Measurements from ENCODE around the gene TIMM44. TPM values are rescaled to one million over a fixed set of nuclear protein-coding genes. Genes with fewer than 3 reads are reported as not detected.
A peak's percentile ranks its signal among the peaks of the same experiment; 100 is the strongest.
"Not testable (repeated sequence)": the region's sequence is repeated elsewhere in the genome, so short reads cannot be mapped to it uniquely, and the experiment has no call there.

The TIMM44 gene
- total and polyA plus RNA-seq, 4 donors, result 25.5 to 74.8 (median 56.2) TPM

DNA sequence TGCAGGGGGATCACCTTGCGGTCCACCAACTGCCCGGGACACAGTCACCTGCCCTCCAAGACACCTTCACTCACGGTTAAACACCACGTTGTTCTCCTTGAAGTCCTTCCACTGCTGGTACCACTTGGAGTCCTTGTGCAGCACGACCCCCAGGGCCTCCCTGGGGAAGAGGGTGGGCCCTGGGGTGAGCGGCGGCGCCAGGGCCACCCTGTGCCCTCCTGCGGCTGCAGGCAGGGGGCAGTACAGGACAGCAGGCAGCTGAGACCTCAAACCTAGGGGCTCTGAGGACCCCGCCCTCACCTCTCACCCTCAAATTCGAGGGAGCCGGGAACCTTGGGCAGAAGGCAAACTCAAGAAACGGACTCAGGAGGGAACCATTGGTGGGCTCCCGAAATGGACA lies 10.1 kb downstream of the TIMM44 start:
- DNase-seq (ENCODE audit: low read depth in 4 of 6, low spot score in 6 of 6), result no peak
- WGBS (ENCODE audit: insufficient coverage), result 87% methylated on average over 13 of the region's 14 CpGs
- Histone ChIP-seq H3K27ac (ENCODE audit: low read depth, low read length) (no peak overlapping the region), H3K9me3 (ENCODE audit: control insufficient read depth, insufficient read depth, low read length) (no peaks in the 10 kb centered on the region), H3K4me1 (ENCODE audit: control insufficient read depth, insufficient read depth, low read length) (peaks cover 20% of the 10 kb centered on the region), H3K4me3 (ENCODE audit: low read depth, low read length) (no peak overlapping the region), H3K27me3 (ENCODE audit: control insufficient read depth, insufficient read depth, low read length) (no peaks in the 10 kb centered on the region), H3K36me3 (ENCODE audit: control insufficient read depth, insufficient read depth, low read length) (peaks cover 90% of the 10 kb centered on the region)

- no peak for DNase-seq (ENCODE audit: low read depth in 4 of 6, low spot score in 6 of 6)
- Histone ChIP-seq H3K27ac (ENCODE audit: low read depth, low read length) (no peak overlapping the region), H3K9me3 (ENCODE audit: control insufficient read depth, insufficient read depth, low read length) (no peaks in the 10 kb centered on the region), H3K36me3 (ENCODE audit: control insufficient read depth, insufficient read depth, low read length) (peaks cover 93% of the 10 kb centered on the region), H3K4me1 (ENCODE audit: control insufficient read depth, insufficient read depth, low read length) (peaks cover 25% of the 10 kb centered on the region), H3K27me3 (ENCODE audit: control insufficient read depth, insufficient read depth, low read length) (no peaks in the 10 kb centered on the region), H3K4me3 (ENCODE audit: low read depth, low read length) (no peak overlapping the region)
- 94% methylated on average over 8 of the region's 10 CpGs for WGBS (ENCODE audit: insufficient coverage)
Measured at GRCh38 chr19:7932930-7933300, 10.6 kb downstream of the TIMM44 start.

GRCh38 chr19:7932276-7932929 lies 11.1 kb downstream of the TIMM44 start:
- Histone ChIP-seq H3K9me3 (ENCODE audit: control insufficient read depth, insufficient read depth, low read length) (no peaks in the 10 kb centered on the region), H3K4me1 (ENCODE audit: control insufficient read depth, insufficient read depth, low read length) (peaks cover 30% of the 10 kb centered on the region), H3K36me3 (ENCODE audit: control insufficient read depth, insufficient read depth, low read length) (peaks cover 93% of the 10 kb centered on the region), H3K27me3 (ENCODE audit: control insufficient read depth, insufficient read depth, low read length) (no peaks in the 10 kb centered on the region), H3K4me3 (ENCODE audit: low read depth, low read length) (no peak overlapping the region), H3K27ac (ENCODE audit: low read depth, low read length) (no peak overlapping the region)
- DNase-seq (ENCODE audit: low read depth in 4 of 6, low spot score in 6 of 6), result no peak
- 95% methylated on average over 22 of the region's 32 CpGs for WGBS (ENCODE audit: insufficient coverage)

GRCh38 chr19:7931221-7932061 lies 12.0 kb downstream of the TIMM44 start:
- no peaks in the 10 kb centered on the region for H3K9me3 ChIP-seq (ENCODE audit: control insufficient read depth, insufficient read depth, low read length)
- no peak for DNase-seq (ENCODE audit: low read depth in 4 of 6, low spot score in 6 of 6)
- H3K36me3 ChIP-seq (ENCODE audit: control insufficient read depth, insufficient read depth, low read length), result peaks cover 94% of the 10 kb centered on the region
- H3K27ac ChIP-seq (ENCODE audit: low read depth, low read length), result no peak overlapping the region
- H3K27me3 ChIP-seq (ENCODE audit: control insufficient read depth, insufficient read depth, low read length), result no peaks in the 10 kb centered on the region
- 95% methylated on average over 36 of the region's 36 CpGs for WGBS (ENCODE audit: insufficient coverage)
- H3K4me1 ChIP-seq (ENCODE audit: control insufficient read depth, insufficient read depth, low read length), result peaks cover 40% of the 10 kb centered on the region
- no peak overlapping the region for H3K4me3 ChIP-seq (ENCODE audit: low read depth, low read length)

- DNase-seq (ENCODE audit: low read depth in 4 of 6, low spot score in 6 of 6), result no peak
- peaks cover 44% of the 10 kb centered on the region for H3K4me1 ChIP-seq (ENCODE audit: control insufficient read depth, insufficient read depth, low read length)
- H3K9me3 ChIP-seq (ENCODE audit: control insufficient read depth, insufficient read depth, low read length), result no peaks in the 10 kb centered on the region
- no peaks in the 10 kb centered on the region for H3K27me3 ChIP-seq (ENCODE audit: control insufficient read depth, insufficient read depth, low read length)
- no peak overlapping the region for H3K4me3 ChIP-seq (ENCODE audit: low read depth, low read length)
- H3K36me3 ChIP-seq (ENCODE audit: control insufficient read depth, insufficient read depth, low read length), result peaks cover 89% of the 10 kb centered on the region
- no peak overlapping the region for H3K27ac ChIP-seq (ENCODE audit: low read depth, low read length)
- WGBS (ENCODE audit: insufficient coverage), result 83% methylated on average over 6 of the region's 7 CpGs
Measured at GRCh38 chr19:7930765-7931164, 12.7 kb downstream of the TIMM44 start.

- not testable (repeated sequence) for H3K27ac ChIP-seq (ENCODE audit: low read depth, low read length); H3K27me3 ChIP-seq (ENCODE audit: control insufficient read depth, insufficient read depth, low read length); DNase-seq (ENCODE audit: low read depth in 4 of 6, low spot score in 6 of 6); H3K4me3 ChIP-seq (ENCODE audit: low read depth, low read length); H3K9me3 ChIP-seq (ENCODE audit: control insufficient read depth, insufficient read depth, low read length)
- peaks cover 44% of the 10 kb centered on the region for H3K4me1 ChIP-seq (ENCODE audit: control insufficient read depth, insufficient read depth, low read length)
- H3K36me3 ChIP-seq (ENCODE audit: control insufficient read depth, insufficient read depth, low read length), result peaks cover 81% of the 10 kb centered on the region
- WGBS (ENCODE audit: insufficient coverage), result 96% methylated on average over 9 of the region's 11 CpGs
Measured at GRCh38 chr19:7930030-7930429, 13.4 kb downstream of the TIMM44 start.

GRCh38 chr19:7928741-7929701 lies 14.4 kb downstream of the TIMM44 start:
- Histone ChIP-seq H3K27me3 (ENCODE audit: control insufficient read depth, insufficient read depth, low read length) (no peaks in the 10 kb centered on the region), H3K27ac (ENCODE audit: low read depth, low read length) (peak overlapping the region; percentile 54), H3K4me1 (ENCODE audit: control insufficient read depth, insufficient read depth, low read length) (peaks cover 54% of the 10 kb centered on the region), H3K4me3 (ENCODE audit: low read depth, low read length) (no peak overlapping the region), H3K9me3 (ENCODE audit: control insufficient read depth, insufficient read depth, low read length) (no peaks in the 10 kb centered on the region), H3K36me3 (ENCODE audit: control insufficient read depth, insufficient read depth, low read length) (peaks cover 80% of the 10 kb centered on the region)
- DNase-seq (ENCODE audit: low read depth in 4 of 6, low spot score in 6 of 6), result peak in 1 of 6 donors; percentile 55
- WGBS (ENCODE audit: insufficient coverage), result 51% methylated on average over 19 of the region's 24 CpGs

DNA sequence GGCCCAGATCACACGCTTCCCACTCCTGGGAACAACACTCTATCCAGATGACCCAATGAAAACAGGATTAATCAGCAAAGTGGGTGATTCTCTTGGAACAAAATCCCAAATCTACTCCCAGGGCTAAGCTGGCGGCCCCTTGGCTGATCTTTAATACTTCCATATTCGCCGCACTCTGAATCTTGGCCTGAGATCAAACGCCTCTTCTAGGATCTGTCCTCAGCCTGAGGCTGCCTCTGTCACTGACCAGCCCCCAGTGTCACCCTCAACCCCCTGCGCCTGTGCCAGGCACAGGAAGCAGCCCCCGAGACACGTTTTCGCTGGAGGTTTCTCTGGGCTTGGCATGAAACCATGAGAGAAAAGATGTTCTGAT lies 15.1 kb downstream of the TIMM44 start:
- no peaks in the 10 kb centered on the region for H3K27me3 ChIP-seq (ENCODE audit: control insufficient read depth, insufficient read depth, low read length)
- 61% methylated on average over 5 of the region's 9 CpGs for WGBS (ENCODE audit: insufficient coverage)
- H3K27ac ChIP-seq (ENCODE audit: low read depth, low read length), result peak overlapping the region; percentile 54
- H3K4me3 ChIP-seq (ENCODE audit: low read depth, low read length), result no peak overlapping the region
- no peaks in the 10 kb centered on the region for H3K9me3 ChIP-seq (ENCODE audit: control insufficient read depth, insufficient read depth, low read length)
- H3K36me3 ChIP-seq (ENCODE audit: control insufficient read depth, insufficient read depth, low read length), result peaks cover 80% of the 10 kb centered on the region
- DNase-seq (ENCODE audit: low read depth in 4 of 6, low spot score in 6 of 6), result no peak
- H3K4me1 ChIP-seq (ENCODE audit: control insufficient read depth, insufficient read depth, low read length), result peaks cover 59% of the 10 kb centered on the region

DNA sequence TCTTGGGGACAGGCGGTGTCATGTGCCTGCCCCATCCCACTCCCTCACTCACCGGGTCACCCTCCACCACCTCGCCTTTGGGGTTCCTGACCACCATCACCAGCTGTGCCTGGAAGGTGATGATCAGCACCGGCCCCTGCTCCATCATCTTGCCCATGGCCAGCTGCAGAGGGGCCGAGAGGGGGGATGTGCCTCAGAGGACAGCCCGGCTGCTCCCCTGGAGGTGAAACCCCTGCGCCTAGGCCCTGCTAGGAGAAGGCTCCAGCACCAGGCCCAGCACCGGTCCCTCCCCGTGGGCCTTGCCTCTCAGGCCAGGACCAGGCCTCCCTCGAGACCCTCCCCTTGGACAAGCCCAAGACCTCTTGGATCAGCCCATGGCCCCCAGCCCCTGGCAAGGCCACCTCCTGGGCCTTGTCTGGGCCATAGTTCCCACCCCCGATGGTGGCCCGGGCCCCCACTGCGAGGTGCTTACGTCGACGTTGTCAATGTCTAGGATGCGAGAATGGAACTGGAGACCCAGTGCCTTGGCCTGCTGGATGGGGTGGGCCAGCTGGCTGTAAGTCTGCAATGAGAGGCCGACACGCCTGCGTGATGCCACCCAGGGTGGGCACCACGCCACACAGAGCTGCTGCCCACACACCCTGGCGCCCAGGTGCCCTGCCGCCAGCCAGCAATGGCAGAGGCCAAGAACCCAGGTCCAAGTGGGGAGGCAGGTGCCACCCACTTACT lies 15.7 kb downstream of the TIMM44 start:
- peaks cover 61% of the 10 kb centered on the region for H3K4me1 ChIP-seq (ENCODE audit: control insufficient read depth, insufficient read depth, low read length)
- no peak overlapping the region for H3K4me3 ChIP-seq (ENCODE audit: low read depth, low read length)
- no peaks in the 10 kb centered on the region for H3K9me3 ChIP-seq (ENCODE audit: control insufficient read depth, insufficient read depth, low read length)
- WGBS (ENCODE audit: insufficient coverage), result 92% methylated on average over 23 of the region's 23 CpGs
- H3K27me3 ChIP-seq (ENCODE audit: control insufficient read depth, insufficient read depth, low read length), result no peaks in the 10 kb centered on the region
- peak overlapping the region; percentile 54 for H3K27ac ChIP-seq (ENCODE audit: low read depth, low read length)
- peaks cover 80% of the 10 kb centered on the region for H3K36me3 ChIP-seq (ENCODE audit: control insufficient read depth, insufficient read depth, low read length)
- no peak for DNase-seq (ENCODE audit: low read depth in 4 of 6, low spot score in 6 of 6)
